Nucleus accumbens (tissue), 56 donors: ENCODE results near the gene CCDC17.
A peak's percentile ranks its signal among the peaks of the same experiment; 100 is the strongest.
"Not testable (repeated sequence)": the region's sequence is repeated elsewhere in the genome, so short reads cannot be mapped to it uniquely, and the experiment has no call there.

Source experiments
- DNase-seq, 56 donors: peaks; one replicate each; lab custom pipeline; 2025; lab: John Stamatoyannopoulos, UW

The CCDC17 gene

GRCh38 chr1:45622524-45623394, 1.1 kb downstream of the CCDC17 start:
- DNase-seq = no peak

- no peak for DNase-seq
Observed at GRCh38 chr1:45621895-45622523, 1.8 kb downstream of the CCDC17 start.

GRCh38 chr1:45621501-45621836, 2.4 kb downstream of the CCDC17 start:
- peak in 1 of 56 donors; percentile 4 for DNase-seq

- DNase-seq = no peak
Observed at GRCh38 chr1:45620588-45621500, 3.0 kb downstream of the CCDC17 start.

GRCh38 chr1:45619149-45619921, 4.5 kb downstream of the CCDC17 start:
- DNase-seq = no peak

- no peak for DNase-seq
Observed at GRCh38 chr1:45617618-45618017, 6.2 kb downstream of the CCDC17 start.

- DNase-seq = no peak
Observed at GRCh38 chr1:45615885-45616284, 8.0 kb downstream of the CCDC17 start.

GRCh38 chr1:45612941-45613579, 10.8 kb downstream of the CCDC17 start:
- DNase-seq = no peak

- DNase-seq = no peak
Observed at GRCh38 chr1:45610589-45611226, 13.1 kb downstream of the CCDC17 start.

- DNase-seq = no peak
Observed at GRCh38 chr1:45608175-45609156, 15.4 kb downstream of the CCDC17 start.

- DNase-seq = no peak
Observed at GRCh38 chr1:45607404-45608074, 16.3 kb downstream of the CCDC17 start.

- DNase-seq = no peak
Observed at GRCh38 chr1:45604239-45604638, 19.6 kb downstream of the CCDC17 start.

GRCh38 chr1:45596765-45597164, 27.1 kb downstream of the CCDC17 start:
- not testable (repeated sequence) for DNase-seq

GRCh38 chr1:45594412-45594811, 29.4 kb downstream of the CCDC17 start:
- no peak for DNase-seq

GRCh38 chr1:45589861-45590260, 34.0 kb downstream of the CCDC17 start:
- no peak for DNase-seq

- no peak for DNase-seq
Observed at GRCh38 chr1:45586769-45587168, 37.1 kb downstream of the CCDC17 start.

GRCh38 chr1:45585496-45586075, 38.3 kb downstream of the CCDC17 start:
- no peak for DNase-seq
